Ovary (tissue), 3 donors: ENCODE results near the gene TRMT6.

Experiments used
- CTCF ChIP-seq, 3 donors: fragments of 450-650 bp in 2 of 3; fragments of 200-600 bp in 1 of 3; IDR thresholded peaks; one replicate each; pipeline versions ENCODE4 v1.5.1 to v1.8.0; 2016 to 2022; ENCODE audit warnings: antibody characterized with exemption in 3 of 3, mild to moderate bottlenecking in 1 of 3
- EP300 ChIP-seq: sonication (generic); formaldehyde crosslinking; IDR thresholded peaks from one replicate; pipeline ENCODE4 v1.6.1; 2017; ENCODE audit warnings: antibody characterized with exemption
- donor health status: DM: no; HTN: no; CAD: no.

- TF ChIP-seq CTCF (IDR thresholded peaks at IDR 0.05) = no peak
- TF ChIP-seq EP300 = no peak
These were observed 19.1 kb upstream of the TRMT6 start for GRCh38 chr20:5969348-5969935.
